NCI-H2196 treated with DMSO at 0.1 percent for 48 hours (cell line): ENCODE measurements around the gene DNAJC25.
"Not testable (repeated sequence)": the region's sequence is repeated elsewhere in the genome, so short reads cannot be mapped to it uniquely, and the experiment has no call there.

ENCODE experiments used
- DNase-seq: peaks from one replicate; lab custom pipeline; 2025; ENCODE audit not compliant: unreplicated experiment; lab: John Stamatoyannopoulos, UW

Gene DNAJC25

GRCh38 chr9:111663301-111663823 is 32.2 kb downstream of the DNAJC25 start:
- peak; percentile 12 for DNase-seq

DNA sequence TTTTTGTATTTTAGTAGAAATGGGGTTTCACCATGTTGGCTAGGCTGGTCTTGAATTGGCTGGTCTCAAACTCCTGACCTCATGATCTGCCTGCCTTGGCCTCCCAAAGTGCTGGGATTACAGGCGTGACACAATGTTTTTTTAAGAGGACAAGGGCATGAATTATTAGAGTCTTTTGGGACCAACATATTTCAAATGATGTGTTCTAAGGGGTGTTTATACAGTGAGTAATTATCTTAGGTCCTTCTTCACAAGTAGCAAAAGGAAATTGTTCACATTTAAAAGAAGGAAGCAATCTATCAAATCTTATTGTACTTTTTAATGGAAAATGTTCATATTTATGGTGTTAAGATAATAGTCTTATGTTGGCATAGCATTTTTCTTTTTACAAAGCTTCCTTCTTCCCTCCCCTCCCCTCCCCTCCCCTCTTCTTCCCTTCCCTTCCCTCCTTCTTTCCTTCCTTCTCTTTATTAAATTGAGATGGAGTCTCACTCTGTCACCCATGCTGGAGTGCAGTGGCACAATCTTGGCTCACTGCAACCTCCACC is 37.0 kb downstream of the DNAJC25 start:
- no peak for DNase-seq

GRCh38 chr9:111668601-111669000 is 37.5 kb downstream of the DNAJC25 start:
- DNase-seq: not testable (repeated sequence)

GRCh38 chr9:111674319-111674718 is 43.2 kb downstream of the DNAJC25 start:
- DNase-seq: no peak

DNA sequence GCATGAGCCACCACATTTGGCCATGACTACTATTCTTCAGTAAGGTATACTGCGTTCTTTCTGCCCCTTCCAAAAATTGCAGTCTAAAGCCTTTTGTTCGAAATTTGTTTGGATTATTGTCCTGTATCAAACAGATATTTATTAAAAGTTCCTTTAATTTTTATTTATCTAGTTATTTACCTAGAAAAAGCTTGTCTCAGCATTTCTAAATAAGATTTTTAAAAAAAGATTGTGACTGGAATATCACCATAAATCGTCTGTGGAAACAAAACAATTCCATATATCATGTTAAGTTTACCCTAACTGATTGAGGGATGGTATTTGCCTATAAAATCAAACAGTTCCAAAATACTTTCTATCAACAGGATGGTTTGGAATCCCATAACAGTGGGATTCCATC is 45.0 kb downstream of the DNAJC25 start:
- DNase-seq: no peak

DNA sequence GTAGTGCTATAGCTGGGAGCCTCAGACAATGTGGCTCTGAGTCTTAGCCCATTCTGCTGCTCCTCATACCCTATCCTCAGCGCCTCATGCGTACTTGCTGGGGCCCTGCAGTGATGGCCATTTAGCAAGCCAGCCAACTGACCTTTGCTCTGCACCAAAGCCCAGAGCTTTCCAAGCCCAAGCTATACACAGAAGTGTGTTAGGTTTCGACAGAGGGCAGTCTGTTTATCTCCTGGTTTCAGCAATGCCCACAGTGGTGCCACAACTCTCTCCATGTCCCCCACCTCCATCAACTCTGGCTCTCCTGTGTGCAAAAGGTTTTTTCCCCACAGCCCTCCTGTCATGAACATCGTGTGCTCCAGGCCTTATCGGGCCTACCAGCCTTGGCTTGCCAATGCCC is 47.2 kb downstream of the DNAJC25 start:
- DNase-seq: no peak

- DNase-seq: no peak
These were observed 48.1 kb downstream of the DNAJC25 start for GRCh38 chr9:111679199-111679598.

- DNase-seq: no peak
These were observed 52.3 kb downstream of the DNAJC25 start for GRCh38 chr9:111683392-111683791.

DNA sequence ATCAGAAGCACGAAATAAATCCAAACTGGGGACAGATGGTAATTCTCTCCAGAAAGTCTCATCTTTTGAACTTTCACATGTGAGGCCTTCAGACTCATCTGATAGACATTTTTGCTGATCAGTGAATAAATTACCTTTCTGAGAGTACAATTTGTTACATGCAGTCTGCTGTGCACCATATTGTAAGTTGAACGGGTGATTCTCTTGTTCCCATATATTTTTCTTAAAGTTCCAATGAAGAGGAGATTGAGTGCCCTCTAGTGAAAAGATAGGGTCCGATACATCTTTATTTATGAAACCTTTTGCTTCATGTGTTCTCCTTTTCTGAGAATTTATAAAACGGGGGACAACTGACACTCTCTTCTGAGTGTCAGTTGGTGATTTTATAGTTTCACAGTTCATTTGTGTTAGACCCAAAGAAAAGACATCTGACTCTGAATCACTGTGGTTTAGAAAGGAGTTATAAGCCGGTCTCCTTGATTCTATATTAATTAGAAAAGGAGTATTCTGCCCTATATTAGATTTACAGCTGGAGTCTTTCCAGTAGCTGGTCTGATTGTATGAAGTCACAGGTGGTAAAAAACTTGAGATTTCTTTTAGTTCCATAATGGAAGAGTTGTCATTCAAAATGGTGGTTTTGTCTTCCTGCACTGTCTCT is 60.7 kb downstream of the DNAJC25 start:
- no peak for DNase-seq

DNA sequence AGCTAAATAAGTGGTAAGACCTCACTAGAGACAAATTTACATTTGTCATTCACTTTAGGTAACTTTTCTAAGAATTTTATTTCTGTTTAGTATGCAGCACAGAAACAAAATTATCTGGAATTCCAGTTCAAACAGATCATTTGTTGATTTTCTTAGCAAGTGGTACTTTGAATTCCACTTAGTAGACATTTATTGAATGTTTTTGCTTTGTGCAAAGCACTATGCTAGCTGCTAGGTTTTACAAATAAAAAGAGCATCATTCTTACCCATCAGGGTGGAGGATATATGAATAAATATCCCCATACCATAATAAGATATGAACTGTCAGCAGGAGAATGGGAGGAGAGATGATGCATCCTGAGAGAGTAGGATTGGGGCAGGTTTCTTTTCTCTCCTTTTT is 65.7 kb downstream of the DNAJC25 start:
- DNase-seq: no peak

DNA sequence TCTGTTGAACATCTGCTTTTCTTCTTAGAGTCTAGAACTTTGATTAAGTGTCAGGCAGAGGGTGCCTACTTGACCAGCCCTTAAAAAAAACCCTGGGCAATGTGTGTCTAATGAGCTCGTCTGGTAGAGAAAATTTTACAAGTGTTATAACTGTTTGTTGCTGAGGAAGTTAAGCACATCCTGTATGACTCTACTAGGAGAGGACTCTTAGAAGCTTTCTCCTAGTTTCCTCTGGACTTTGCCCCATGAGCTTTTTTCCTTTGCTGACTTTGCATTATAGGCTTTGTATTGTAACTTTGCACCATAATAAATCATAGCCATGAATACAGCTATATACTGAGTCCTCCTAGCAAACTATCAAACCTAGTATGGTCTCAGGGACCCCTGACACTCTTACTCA is 69.6 kb downstream of the DNAJC25 start:
- DNase-seq: no peak
